NOMO-1 treated with DMSO at 0.1 percent for 48 hours (cell line): Measurements from ENCODE around the gene SUCLG1.

Experiments
- DNase-seq: peaks from one replicate; lab custom pipeline; 2025; ENCODE audit not compliant: unreplicated experiment; lab: John Stamatoyannopoulos, UW

SUCLG1 gene

DNA sequence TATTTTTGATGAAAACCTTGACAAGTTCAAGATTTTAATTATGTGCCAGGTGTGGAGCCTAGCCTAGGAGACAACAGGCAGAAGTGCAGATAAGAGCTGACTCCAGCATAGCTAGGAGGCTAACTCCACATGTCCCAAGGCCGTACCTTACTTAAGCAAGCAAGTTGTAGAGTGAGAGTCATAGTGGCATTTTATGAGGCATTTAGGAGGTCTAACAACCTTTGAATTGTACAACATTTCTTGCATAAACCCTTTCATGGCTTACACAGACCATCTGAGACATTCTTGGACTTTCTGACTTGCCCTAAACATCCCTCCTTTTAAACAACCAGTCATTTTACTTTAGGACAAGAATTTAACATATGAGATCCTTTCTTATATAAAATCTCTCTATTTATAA is 8.3 kb upstream of the SUCLG1 start:
- DNase-seq = no peak

DNA sequence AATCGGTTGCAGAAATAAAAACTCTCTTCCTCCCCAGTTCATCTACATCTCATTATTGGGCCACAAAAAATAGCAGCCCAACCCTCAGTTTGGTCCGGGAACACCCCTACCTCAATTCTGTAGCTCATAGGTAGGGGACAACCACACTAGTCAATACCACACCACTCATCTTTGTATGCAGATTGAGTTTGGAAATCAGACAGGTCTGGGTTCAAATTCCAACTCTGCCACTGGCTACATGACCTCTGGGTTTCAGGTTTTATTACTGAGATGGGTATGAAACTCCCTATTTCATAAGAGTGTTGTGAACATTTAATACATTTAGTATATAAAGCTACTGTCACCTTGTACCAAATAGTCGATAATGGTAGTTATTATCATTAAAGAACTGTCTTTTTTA is 2.2 kb upstream of the SUCLG1 start:
- no peak for DNase-seq

DNA sequence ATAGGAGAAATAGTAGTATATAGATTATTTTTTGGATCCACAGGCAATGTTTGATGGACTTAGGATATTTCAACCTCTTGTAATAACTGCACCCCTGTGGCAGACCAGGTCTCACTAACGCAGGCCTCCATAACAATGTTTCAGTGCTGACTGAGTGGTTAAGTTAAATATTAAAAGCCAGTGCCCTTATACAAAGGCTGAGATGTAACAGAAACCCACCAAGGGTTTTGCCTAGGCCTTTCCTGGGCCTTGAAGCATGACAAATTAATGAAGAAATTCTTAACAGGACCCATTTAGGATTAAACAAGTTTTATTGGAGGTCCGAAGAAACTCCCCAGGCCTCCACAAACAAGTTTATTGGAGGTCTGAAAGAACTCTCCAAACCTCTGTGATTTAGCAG is 1.6 kb upstream of the SUCLG1 start:
- no peak for DNase-seq

DNA sequence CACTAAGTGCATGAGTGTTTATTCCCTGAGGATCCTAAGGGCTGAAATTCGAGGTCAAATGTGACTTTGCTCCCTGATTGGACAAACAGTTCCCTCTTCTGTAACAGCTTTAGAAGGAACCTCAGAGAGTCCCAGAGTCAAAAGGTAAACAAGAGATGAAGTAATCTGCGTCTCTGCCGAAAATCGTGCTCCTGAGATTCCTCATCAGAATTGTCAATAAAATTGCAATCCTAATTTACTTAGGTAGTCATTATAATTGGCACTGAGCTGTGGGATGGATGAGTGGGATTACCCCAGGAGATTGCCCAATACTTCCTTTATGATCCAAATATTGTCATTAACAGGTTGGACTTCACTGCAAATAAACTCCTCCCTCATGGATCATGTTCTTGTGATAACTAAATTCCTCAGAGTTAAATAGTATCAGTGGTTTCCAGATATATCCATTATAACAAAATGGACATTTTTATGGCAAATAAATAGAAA is 907 bp upstream of the SUCLG1 start:
- no peak for DNase-seq

DNA sequence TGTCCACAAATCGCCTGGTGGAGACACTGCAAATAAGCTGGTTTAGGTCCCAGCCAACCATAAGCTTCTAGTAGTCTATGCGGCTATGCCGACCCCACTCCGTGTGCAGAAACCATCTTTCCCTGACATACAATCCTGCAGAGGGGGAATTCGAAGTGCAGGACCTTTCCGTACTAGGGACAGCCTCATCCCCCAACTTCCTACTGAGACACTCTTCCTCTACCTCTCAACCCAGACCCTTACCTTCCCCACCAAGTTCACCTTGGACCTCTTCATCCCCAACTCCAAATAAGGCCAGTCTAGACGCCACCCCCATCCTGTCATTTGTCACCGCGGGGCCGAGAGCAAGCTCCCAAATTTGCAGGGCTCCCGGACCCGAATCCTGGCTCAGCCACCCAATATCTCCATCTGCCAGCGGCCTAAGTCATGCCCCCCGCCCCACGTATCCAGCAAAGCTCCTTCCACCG is 496 bp downstream of the SUCLG1 start:
- DNase-seq = no peak

DNA sequence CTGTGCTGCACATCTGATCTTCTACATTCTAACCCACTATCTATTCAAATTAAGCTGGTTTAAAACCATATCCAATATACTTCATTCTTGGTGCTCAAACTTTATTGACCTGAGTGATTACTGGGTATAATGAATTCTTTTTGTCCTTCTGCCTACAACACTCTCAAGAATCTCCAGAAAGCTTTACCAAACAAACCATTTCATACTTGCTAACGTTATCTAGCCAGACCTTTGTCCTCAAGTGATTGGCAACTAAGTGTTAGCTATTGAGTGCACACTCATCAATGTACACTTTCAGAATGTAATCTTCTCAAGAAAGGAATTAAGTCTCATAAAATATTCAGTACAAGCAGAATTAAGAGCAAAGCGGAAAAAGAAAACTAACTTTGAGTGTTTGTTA is 1.4 kb downstream of the SUCLG1 start:
- DNase-seq = no peak

DNA sequence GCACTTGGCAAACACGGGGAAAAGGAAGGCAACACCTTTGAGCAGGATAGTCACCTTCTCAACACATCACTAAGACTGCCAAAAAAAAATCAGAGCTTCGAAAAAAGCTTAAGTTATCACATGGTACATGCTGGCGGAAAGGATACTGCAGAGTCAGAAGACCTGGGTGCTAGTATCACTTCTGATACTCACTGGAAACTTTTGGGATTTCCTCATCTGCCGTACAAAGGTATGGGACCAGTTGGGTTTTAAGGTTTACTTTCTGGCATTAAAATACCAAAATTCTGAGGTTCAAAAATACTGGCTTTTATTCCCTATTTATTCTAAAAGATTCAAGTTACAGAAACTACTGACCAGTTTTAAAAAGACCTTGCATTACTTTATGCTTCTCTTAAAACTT is 2.9 kb downstream of the SUCLG1 start:
- DNase-seq = no peak

DNA sequence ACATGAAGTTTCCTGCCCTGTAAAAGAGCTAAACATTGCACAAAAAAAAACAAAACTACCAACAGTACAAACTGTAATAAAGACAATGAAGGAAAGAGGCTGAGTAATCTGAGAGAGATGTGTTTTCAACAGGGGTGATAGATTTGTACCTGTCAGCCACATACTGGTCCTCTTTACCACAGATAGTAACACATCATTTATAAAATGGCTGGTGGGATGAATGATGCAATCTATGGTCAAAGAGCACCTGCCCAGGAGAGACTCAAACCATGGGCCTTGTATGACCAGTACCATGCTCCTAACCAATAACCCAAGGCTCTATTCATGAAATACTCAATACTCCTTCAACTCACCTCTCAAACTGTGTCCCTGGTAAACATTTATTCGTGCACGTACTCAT is 4.5 kb downstream of the SUCLG1 start:
- DNase-seq = no peak

DNA sequence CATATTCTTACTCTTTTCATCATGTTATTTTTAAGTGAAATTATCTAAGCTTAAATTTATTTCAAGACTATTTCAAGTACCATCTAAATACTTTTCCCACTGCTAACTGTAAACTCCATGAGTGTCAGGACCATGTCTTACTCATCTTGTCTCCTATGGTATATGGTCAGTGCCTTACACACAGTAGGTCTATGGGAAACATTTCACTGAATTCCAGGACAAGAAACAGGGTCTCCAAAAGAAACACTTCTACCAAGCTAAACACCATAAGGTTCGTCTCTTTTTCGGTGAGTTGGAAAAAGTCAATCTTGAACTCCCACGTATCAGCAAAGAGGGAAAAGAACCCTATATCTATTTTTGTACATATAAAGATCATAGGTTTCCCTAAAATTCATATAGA is 6.5 kb downstream of the SUCLG1 start:
- no peak for DNase-seq

DNA sequence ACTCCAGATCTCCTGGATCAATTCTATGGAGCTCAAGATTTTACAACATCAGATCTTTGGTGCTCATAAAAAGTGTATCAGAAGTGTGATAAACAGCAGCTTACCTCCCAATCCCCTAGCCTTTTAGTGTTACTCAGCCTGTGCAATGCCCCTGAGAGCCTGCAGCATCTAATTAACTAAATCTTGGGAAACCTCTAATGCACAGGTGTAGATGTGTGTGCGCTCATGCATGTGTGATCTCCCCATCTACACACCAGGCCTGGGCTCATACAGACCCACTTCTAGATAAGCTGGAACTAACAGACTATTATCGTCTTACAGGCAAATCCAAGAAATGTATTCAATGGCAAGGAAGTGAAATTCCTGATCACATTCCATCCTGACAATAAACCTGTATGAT is 7.5 kb downstream of the SUCLG1 start:
- DNase-seq = no peak

DNA sequence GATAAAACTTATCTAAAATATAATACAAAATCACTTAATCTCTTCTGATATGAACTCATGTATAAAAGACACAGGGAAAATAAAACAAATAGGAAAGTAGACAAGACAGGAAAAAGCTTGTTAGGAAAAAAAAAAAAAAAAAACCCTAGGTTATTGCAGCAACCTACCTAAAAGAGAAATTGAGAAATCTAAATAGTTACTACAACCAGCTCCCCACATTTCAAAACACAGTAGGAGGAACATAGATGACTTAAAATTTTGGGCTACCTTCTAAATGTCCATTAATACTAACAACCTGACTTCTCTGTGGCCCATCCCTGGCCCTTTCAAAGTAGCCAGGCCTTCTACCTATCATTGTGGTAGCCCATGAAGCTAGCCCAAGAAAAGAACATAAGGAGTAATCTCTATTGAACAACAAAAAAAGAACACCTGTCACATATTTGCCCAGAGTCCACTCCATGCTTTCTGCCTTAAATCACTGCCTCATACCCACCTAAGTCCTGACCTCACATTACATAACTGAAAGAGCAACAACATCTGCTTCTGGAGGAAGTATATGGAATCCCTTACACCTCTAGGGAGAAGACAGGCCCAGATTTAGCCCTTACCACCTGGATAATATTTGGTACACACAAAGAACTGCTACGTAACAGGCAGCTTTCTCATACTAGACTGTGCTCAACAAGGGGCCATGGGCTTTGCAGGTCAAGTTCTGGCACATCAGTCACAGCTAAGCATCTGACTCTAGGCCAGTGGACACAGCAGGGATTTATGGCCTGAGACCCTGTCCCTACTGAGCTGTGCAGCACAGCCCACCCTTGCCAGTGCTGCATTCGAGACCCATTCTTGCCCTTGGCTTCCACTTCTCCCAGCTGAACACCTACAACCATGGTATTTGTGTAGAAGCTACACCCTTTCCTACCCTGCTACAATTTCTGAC is 8.5 kb downstream of the SUCLG1 start:
- DNase-seq = peak; percentile 32

DNA sequence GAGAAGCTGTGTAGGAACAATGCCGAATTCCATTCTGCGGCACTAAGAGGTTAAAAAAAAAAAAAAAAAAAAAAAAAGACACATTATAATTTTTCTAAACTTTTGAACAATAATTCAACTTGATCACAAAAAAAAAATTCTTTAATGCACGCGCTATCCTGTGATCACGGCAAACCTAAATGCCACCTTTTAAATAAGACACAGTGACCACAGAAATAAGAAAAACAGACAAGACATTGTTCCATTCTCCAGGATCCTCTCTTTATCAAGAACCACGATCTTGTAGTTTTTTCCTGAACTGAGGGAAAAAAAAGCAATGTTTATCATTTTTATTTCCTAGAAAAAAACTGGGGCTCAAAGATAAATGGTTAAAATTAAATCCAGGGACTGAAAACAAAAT is 9.4 kb downstream of the SUCLG1 start:
- DNase-seq = no peak

DNA sequence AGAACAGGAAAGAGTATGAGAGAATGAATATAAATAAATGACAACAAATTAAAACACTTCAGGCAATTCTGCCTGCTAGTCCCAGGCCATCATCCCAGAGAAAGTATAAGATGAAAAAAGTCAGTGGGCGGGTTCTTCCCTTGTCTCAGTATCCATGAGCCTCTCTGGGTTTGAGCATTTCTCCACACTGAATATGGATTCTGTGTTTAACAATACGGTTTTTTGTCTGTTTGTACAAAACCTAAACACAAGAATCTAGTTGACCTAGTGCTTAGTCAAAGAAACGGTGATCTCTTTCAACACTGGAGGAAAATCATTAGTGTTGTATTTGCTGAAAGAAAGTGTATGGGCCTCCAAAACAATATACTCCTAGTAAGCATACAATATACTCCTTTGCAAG is 10.0 kb downstream of the SUCLG1 start:
- no peak for DNase-seq

DNA sequence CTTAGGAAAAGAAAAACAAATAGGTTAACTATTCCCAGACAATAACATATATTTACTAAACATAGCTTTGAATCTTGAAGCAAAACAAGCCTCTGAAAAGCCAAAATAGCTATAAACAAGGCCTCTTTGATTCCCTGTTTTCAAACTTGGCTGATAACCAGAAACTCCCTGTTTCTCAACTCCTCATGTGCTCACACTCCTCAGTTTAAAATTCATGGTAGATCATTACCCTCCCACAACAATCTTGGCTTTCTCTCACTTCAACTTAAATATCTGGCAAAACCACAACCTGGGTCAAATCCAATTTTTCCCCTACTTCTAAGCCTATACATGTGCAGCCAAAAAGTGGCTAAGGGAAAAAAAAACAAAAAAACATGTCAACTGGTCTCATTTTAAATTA is 15.6 kb downstream of the SUCLG1 start:
- no peak for DNase-seq

DNA sequence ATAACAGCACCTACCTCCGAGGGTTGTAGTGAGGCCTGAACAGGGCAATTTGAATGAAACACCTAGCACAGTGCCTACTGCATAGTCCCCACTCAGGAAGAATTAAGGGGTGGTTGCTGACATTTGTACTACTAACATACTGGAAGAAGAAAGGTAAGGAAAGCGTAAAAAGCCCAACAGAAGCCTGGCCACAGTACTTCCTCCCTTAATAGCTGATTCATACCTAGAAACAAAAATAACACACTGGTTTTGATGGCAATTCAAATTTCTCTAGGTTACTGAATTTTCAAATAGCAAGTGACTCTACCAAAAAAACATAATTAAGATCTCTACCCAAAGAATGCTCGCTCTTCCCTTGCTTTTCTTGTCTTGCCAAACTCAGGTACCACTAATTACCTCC is 16.2 kb downstream of the SUCLG1 start:
- DNase-seq = no peak

DNA sequence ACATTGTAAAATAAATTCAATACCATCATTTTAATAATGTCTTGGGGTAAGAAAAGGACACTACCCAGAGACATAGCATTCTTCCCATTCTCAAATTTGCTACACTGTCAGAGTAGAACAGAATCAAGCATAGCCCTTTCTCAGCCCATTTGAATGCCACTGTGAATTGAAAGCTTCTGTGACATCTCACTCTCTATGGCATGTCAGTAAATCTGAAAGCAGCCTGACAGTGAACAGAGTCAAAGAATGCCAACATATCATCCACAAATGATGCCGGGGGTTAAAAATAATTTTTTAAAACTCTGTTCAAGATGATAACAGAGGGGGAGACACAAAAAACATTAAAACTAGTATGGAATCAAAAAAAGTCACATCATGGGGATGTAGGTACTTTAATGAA is 17.6 kb downstream of the SUCLG1 start:
- no peak for DNase-seq

DNA sequence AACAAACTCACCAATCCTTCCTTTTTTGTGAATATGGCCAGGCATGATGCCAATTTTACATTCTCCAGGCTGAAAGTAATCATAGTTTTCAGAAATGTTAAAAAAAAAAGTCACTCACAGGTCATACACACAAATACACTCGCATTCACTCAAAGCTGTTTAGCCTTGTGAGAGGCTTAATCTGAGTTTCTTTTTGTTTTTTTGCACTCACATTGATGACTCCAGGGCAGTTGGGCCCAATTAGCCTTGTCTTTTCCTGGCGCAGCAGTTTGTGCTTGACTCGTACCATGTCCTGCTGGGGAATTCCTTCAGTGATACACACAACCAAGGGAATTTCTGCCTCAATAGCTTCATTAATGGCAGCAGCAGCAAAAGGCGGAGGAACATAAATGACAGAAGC is 18.0 kb downstream of the SUCLG1 start:
- DNase-seq = no peak

DNA sequence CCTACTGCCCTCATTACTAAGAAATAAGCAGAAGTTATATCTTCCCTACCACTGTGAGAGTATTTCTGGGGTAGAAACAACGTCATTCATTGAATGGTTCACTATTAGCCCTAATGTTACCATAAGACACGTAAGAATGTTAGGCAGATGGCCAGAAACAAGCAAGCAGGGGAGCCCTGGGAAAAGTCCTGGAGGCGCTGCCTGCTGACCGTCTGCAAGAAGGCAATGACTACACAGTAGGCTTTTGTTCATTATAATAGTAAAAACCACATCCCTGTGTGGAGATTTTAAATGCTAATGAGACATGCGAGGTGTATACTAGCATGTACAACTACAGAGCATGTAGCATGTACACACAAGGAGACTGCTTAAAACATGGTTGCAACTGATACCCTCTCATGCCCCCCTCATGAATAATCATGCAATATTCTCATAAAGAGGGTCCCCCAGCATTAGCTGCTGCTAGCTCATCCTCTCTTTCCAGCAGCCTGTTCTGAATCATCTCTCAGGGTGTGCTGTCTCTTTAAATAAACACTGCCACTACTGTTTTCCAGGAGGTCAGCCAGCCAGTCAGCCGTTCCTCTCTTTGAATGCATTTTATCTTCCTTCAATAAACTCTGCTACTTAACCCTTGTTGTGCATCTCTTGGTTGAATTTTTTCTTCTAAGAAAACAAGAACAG is 23.6 kb downstream of the SUCLG1 start:
- DNase-seq = no peak

DNA sequence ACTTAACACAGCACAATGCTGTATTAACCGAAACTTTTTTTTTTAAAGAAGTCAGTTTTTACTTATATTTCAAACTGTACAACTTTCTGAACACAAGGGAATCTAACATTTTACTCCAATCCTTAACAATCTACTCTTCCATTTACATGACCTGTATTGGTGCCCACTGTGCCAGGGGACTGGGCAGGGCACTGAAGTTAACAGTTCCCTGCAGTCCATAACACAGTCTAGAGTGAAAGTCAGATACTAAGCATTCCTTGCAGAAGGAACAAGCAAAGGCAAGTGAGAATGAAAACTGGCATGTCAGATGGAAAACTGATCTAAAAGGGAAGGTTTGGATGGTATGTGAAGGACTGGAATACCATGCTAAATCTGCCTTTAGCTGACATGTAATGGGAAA is 29.8 kb downstream of the SUCLG1 start:
- no peak for DNase-seq

DNA sequence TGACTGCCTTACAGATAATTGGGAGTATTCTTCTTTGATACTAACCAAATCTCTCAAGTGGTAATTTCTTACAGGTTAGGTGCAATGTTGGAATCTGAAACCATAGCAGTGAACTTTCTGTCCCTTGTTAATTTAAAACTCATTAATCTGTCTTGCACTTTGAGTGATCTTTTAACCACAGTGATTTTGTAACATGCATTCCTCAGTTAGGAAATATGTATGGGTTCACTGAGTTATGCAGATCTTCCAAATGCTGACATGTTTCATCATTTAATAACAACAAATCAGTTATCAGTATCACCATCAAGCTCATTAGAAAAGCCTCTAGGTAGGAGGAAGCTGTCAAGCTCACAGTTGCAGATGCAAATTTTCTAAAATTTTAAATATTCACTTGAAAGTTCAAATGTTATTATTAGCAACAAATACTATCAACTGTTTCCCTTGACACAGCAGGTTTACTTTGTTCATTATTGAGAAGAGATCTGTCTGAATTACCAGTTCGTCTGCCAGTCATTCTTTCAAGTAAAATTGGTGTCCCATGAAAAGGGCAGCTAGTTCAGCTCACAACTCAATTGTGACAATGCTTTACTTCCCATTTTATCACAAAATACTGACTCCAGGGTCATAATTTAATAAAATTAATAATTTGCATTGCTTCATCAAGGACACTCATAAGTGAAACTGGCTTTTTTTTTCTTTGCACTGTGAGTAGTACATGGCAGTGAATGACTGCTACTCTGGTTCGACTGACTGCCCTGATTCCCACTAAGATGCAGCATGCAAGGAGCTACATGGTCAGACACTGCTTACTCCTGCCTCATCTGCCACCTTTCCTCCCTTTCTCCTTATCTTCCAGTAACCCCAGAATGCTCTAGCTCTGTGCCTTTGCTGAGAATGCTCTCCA is 31.6 kb downstream of the SUCLG1 start:
- peak; percentile 79 for DNase-seq

DNA sequence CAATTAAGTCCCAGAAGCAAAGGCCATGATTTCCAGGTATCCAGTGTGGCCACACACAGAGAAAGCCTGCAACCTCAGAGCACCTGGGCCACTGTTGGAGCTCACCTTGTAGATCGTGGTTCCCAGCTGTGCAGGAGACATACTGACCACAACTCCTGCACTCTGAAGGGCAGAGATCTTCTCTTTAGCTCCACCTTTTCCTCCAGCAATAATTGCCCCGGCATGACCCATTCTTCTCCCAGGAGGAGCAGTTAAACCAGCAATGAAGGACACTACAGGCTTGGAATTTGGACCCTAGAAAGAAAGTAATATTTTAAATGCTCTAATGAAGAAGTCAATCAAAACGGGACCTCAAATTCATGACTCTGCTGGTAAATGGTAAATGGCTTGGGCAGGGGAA is 33.8 kb downstream of the SUCLG1 start:
- DNase-seq = no peak
